ENCODE results near the gene PRKAR2B.
"Not testable (repeated sequence)": the region's sequence is repeated elsewhere in the genome, so short reads cannot be mapped to it uniquely, and the experiment has no call there.

Gene PRKAR2B

GRCh38 chr7:107049480-107049879 lies 5.0 kb downstream of the PRKAR2B start:
- no peak for FAIRE-seq

GRCh38 chr7:107049971-107050532 lies 5.5 kb downstream of the PRKAR2B start:
- FAIRE-seq, result no peak

GRCh38 chr7:107051376-107051775 lies 6.9 kb downstream of the PRKAR2B start:
- FAIRE-seq, result no peak

DNA sequence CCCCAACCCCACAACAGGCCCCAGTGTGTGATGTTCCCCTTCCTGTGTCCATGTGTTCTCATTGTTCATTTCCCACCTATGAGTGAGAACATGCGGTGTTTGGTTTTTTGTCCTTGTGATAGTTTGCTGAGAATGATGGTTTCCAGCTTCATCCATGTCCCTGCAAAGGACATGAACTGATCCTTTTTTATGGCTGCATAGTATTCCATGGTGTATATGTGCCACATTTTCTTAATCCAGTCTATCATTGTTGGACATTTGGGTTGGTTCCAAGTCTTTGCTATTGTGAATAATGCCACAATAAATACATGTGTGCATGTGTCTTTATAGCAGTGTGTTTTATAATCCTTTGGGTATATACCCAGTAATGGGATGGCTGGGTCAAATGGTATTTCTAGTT lies 10.5 kb downstream of the PRKAR2B start:
- FAIRE-seq, result not testable (repeated sequence)

DNA sequence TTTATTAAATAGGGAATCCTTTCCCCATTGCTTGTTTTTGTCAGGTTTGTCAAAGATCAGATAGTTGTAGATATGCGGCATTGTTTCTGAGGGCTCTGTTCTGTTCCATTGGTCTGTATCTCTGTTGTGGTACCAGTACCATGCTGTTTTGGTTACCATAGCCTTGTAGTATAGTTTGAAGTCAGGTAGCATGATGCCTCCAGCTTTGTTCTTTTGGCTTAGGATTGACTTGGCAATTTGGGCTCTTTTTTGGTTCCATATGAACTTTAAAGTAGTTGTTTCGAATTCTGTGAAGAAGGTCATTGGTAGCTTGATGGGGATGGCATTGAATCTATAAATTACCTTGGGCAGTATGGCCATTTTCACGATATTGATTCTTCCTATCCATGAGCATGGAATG lies 11.6 kb downstream of the PRKAR2B start:
- FAIRE-seq, result not testable (repeated sequence)

GRCh38 chr7:107056728-107057473 lies 12.4 kb downstream of the PRKAR2B start:
- no peak for FAIRE-seq

GRCh38 chr7:107057474-107057833 lies 12.9 kb downstream of the PRKAR2B start:
- no peak for FAIRE-seq

- FAIRE-seq, result no peak
Measured at GRCh38 chr7:107059468-107059867, 15.0 kb downstream of the PRKAR2B start.

DNA sequence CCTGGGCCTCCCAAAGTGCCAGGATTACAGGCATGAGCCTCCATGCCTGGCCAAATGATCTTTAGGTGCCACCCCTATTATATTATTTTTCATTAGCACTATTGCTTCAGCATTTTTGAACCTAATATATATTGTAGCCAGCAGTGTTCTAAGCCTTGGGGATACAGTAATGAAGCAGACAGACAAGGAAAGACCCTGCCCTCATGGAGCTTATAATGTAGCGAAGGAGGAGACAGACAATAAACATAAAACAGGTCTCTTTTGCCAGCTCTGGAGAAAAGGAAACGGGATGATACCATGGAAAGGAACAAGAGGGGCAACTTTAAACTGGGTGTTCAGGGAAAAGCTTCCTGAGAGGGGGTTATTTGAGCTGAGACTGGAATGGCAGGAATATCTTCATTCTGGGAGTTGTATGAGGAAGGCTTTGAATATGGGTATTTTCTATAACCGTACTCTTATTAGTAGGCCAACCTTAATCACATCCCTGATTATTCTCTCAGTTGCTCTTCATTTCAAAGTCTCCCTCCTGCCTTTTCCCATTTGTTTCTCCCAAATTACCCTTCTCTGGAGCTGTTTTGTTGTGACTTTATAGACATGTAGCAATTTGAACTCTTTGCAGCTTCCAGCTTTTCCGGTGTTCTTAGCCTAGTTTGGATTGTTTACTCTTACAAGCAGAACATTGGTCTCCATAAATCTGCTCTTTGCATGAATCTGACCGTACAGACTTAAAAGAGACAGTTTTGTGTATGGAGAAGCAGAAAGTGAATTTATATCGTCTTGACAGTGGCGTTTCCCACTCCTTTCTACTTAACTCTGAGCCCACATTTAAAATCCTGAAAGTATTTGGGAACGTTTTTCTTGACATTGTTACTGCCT lies 19.0 kb downstream of the PRKAR2B start:
- no peak for FAIRE-seq

DNA sequence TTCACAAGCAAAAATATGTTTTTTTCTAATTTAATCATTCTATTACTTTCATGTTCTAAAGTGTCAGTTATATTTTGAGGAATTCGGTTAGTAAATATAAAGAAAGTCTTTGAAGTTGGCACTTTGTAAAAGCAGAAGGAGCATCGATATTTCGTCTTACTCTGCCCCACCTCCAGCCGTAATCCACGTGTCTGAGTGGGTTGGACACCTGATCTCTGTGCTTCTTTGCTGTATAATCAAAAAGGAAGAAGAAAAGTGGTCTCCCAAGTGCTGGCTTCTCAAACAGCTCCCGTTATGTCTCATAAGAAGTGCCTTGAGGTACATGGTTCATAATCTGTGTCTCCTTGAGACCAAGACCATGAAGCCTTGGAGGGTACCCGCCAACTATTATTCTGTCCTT lies 19.8 kb downstream of the PRKAR2B start:
- FAIRE-seq, result no peak

GRCh38 chr7:107065929-107066247 lies 21.4 kb downstream of the PRKAR2B start:
- FAIRE-seq, result no peak

- no peak for FAIRE-seq
Measured at GRCh38 chr7:107068156-107068555, 23.7 kb downstream of the PRKAR2B start.

DNA sequence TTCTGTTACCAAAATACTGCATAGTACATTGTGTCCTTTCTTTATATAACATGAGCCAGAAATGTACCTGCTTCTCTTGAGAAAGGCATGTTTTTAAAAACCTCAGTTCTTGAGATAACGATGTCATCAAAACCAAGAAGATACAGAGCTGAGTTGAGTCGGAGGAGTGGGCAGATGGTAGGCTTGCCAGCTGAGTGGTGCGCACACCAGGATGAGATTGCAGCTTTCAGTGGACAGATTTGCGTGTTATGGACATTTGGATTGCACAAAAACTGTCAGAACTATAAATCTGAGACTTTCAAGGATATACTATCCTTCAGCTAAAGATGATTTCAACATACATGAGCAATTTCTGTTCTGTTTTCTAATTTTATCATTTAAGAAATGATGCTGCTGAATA lies 25.0 kb downstream of the PRKAR2B start:
- FAIRE-seq, result no peak

- no peak for FAIRE-seq
Measured at GRCh38 chr7:107070710-107071109, 26.2 kb downstream of the PRKAR2B start.

GRCh38 chr7:107071129-107071528 lies 26.6 kb downstream of the PRKAR2B start:
- FAIRE-seq, result no peak

DNA sequence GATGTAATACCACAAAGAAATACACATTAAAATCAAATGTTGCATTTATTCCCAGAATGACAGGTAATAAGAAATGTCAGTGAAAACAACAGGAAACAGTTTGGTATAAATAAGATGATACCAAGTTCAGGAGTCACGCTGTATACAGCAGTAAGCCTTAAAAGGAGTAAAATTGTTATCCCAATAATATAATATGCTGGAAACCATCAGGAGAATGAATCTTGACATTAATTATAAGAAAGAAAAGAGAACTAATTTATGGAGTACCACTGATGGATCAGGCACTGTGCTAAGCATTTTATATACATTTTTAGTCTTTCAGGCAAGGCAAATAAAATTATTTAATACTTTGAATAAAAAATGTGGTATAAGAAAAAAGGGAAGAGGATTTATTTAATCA lies 27.6 kb downstream of the PRKAR2B start:
- no peak for FAIRE-seq

- no peak for FAIRE-seq
Measured at GRCh38 chr7:107075863-107076574, 31.5 kb downstream of the PRKAR2B start.

GRCh38 chr7:107076781-107077698 lies 32.5 kb downstream of the PRKAR2B start:
- no peak for FAIRE-seq

DNA sequence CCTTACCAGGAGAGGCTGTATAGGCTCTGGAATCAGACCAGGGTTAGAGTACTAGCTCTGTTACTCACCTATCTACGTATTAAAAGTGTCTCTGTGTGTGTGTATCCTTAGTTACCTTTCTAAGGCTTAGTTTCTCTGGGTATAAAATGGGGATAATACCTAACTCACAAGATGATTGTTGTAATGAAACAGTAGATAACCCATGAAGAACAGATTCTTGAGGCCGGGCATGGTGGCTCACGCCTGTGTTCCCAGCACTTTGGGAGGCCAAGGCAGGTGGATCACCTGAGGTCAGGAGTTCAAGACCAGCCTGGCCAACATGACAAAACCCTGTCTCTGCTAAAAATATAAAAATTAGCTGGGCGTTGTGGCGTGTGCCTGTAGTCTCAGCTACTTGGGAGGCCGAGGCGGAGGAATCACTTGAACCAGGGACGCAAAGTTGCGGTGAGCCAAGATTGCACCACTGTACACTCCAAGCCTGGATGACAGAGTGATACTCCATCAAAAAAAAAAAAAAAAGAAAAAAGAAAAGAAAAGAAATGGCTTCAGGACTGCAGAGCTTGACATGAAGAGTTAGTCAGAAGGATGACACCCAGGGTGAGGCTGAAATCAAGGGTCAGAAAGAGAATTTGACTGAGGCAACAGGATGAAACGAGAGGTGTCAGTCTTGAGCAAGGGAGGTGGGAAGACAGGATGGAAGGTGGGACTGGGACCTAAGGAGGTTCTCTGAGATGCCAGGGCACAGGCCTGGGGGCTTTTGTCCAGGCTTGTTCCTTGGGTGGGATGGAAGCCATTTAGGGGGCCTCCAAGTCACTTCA lies 33.4 kb downstream of the PRKAR2B start:
- no peak for FAIRE-seq

- FAIRE-seq, result no peak
Measured at GRCh38 chr7:107078517-107078966, 34.0 kb downstream of the PRKAR2B start.

- FAIRE-seq, result no peak
Measured at GRCh38 chr7:107079212-107079940, 34.9 kb downstream of the PRKAR2B start.

All from TTC549 (cell line).